GM12872 (cell line): ENCODE results near the gene COL11A2.

Experiments
- TF ChIP-seq, protein P1 (sequence below): IDR thresholded peaks from 3 replicates; pipeline ENCODE4 v1.5.1; 2011; ENCODE audit warnings: low read depth, mild to moderate bottlenecking, low read length, moderate library complexity; ENCODE audit not compliant: insufficient read depth

Gene COL11A2

DNA sequence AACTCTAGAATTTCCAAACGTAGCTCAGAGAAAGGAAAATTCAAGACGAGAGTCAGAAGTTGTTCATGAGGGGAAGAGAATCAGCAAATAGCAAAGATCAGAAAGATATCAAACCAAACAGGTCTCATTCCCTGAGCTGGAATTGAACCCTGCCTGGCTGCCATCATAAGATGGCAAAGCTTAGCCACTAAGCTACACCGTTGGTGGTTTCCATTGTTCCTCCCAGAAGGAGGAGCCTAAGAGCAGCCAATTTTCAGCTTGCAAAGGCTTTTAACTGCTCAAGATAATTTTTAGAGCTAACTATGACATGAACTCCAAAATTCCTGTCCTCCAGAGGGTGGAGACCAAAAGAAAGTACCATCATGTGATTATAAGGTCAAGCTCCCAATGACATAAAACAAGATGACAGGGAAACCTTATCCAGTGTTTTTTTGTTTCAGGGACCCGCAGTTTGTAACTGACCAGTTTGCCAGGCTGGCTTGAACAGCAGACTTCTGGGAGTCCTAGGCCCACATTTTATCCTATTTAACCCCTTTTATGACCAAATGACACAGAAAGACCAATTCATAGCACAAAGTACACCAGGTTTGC lies 55.9 kb downstream of the COL11A2 start:
- TF ChIP-seq, protein P1, sequence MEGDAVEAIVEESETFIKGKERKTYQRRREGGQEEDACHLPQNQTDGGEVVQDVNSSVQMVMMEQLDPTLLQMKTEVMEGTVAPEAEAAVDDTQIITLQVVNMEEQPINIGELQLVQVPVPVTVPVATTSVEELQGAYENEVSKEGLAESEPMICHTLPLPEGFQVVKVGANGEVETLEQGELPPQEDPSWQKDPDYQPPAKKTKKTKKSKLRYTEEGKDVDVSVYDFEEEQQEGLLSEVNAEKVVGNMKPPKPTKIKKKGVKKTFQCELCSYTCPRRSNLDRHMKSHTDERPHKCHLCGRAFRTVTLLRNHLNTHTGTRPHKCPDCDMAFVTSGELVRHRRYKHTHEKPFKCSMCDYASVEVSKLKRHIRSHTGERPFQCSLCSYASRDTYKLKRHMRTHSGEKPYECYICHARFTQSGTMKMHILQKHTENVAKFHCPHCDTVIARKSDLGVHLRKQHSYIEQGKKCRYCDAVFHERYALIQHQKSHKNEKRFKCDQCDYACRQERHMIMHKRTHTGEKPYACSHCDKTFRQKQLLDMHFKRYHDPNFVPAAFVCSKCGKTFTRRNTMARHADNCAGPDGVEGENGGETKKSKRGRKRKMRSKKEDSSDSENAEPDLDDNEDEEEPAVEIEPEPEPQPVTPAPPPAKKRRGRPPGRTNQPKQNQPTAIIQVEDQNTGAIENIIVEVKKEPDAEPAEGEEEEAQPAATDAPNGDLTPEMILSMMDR, result no peak

DNA sequence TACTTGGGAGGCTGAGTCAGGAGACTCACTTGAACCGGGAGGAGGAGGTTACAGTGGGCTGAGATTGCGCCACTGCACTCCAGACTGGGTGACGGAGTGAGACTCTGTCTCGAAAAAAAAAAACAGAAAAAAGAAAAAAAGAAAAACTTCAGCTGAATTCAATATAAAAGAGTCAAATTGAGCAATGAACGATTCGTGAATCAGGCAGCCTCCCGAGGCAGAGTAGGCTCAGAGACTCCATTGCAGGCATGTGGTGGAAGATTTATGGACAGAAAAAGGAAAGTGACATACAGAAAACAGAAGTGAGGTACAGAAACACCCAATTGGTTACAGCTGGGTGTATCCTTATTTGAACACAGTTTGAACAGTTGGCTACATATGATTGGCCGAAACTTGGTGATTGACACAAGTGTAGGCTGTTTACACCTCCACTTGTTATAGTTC lies 60.2 kb downstream of the COL11A2 start:
- TF ChIP-seq, protein P1, result no peak

DNA sequence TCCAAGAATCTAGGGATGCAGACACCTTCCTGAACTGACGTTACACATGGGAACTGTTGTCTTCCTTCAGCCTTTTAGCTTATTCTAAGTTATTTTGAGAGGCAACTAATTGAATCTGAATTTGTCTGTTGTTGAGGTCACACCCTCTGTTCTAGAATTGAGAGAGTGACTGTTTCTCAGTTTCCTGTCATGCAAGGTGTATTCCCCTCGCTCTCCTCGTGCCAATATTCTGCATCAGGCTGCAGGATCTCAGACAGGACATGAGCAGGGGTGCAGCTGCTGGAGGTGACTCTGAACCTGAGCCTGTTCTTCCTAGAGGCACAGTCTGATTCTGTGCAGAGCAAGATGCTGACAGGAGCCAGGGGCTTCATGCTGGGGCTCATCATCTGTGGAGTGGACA lies 63.9 kb downstream of the COL11A2 start:
- TF ChIP-seq, protein P1, result no peak

DNA sequence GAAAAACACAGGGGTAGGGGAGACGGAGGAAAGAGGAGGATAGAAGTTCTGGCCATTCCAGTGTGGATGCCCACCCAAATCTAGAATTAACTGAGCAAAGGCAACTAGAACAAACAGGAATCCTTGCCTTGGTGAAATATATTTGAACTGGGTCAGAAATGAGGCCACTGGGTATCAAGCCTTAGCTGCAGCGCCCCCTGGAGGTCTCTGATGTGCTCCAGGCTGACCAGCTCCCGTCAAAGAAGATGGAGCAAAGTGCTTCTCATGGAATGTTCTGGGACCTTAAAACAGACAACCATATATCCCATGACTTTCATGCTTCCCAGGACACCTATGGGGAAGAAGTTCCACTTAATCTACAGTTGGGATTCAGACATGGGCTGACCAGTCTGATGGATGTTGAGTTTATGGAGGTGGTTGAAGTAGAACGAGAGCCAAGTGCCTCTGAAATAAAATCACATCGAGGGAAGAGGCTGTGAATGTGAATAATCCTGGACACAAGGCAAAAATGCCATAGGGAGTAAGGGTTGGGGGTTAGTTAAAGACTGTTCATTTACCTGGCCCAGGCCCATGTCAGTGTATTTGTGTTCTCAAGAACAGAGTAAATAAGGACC lies 66.1 kb downstream of the COL11A2 start:
- TF ChIP-seq, protein P1, result peak; percentile 86

DNA sequence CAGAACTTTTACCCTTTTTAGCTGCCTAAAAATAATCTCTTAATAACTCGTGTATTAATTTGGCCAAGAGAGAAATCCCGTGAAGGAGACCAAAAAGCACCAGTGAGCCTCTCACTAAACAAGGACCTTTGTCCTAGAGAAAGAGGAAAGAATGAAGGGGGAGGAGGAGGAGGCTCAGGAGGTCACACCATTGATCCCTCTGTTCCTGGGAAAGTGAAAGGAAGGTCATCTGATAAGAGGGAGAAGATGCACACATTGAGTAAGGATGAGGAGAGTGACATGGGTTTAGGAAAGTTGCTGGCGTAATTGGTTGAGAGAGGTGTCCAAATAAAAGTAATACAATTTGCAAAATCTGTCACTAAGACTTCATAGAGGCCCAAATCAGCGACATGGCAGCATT lies 67.3 kb downstream of the COL11A2 start:
- TF ChIP-seq, protein P1, result no peak

DNA sequence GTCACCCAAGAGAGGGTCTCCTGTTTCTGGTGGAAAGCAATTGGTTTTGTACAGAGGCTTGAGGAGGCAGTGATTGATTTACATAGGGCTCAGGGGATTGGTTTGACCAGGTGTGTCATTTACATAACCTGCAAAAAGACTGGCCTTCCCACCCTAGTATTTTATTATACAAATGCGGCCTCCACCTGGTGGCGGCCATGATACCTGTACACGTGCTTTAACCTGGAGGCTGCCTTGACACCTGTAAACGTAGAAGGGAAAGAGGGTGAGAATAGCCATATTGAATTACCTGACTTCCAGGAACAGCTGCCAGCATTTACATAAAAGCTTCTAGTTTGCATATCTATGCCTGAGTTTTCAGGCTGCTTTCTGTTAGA lies 67.8 kb downstream of the COL11A2 start:
- TF ChIP-seq, protein P1, result no peak

DNA sequence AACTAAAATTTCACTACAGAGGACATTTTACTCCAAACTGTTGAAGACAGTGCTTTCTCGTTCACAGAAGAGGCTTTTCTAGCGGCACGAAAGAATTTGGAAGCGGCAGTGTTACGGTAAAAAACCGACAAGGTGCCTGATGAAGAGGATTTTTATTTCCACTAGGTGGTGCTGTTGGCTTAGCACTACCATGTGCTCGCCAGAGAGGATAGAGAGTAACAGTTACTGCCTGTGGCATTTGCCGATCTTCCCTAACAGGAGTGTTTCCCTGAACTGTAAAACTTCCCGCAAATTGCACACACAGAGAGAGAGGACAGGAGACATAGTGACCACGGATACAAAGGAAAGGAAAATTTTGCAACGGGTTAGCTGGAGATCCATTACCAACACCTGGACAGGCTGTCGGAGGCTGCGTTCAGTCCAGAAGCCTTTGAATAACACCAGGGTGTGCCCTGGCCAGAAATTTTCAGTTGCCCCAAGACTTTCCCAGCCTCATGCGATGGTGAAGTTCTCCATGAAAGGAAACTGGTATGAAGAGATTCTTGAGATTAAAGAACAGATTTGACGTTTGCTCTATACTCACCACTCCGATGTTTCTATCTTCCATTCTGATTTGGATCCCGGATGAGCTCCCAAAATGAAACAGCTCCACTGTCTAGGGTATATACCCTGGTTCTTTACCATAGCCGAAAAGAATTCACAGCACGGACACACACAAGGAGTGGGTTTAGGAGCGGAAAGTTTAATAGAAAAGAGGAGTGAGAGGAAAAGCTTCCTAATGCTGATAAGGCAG lies 68.3 kb downstream of the COL11A2 start:
- TF ChIP-seq, protein P1, result peak; percentile 59
